ENCODE measurements around the gene CATSPER1.
"Not testable (repeated sequence)": the region's sequence is repeated elsewhere in the genome, so short reads cannot be mapped to it uniquely, and the experiment has no call there.

CATSPER1 gene

DNA sequence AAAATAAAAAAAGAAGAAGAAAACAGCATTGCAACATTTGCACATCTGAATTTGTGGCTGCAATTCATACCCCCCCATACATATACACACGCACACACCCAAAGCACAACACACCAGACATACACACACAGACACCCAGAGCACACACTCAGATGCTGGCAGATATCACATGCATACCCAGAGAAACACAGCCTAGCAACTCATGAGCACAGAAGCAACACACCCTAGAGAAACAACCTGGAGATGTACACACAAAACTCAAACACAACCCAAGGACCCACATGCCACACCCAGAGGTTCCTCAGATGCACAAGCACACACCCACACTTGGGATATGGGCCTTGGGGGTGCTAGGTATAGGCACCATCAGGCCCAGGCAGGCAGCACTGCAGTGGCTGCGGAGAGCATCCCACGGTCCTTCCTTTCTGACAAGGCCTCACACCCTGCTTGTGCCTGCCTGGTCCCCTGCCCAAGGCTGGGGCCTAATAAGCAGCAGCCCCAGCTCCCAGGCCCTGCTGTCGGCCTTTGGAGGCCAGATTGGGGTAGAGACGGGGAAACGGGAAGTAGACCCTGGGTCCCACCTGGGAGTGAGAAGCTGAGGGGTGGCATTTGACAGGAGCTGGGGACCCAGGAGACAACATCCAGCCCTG, 11.3 kb downstream of the CATSPER1 start:
- no peaks in the 10 kb centered on the region for H3K36me3 ChIP-seq (ENCODE audit: insufficient read depth, low read depth, low read length)
- no peak overlapping the region for H3K9ac ChIP-seq (ENCODE audit: low read depth, low read length)
- H3K9me3 ChIP-seq (ENCODE audit: insufficient read depth, low read depth, low read length): no peaks in the 10 kb centered on the region

DNA sequence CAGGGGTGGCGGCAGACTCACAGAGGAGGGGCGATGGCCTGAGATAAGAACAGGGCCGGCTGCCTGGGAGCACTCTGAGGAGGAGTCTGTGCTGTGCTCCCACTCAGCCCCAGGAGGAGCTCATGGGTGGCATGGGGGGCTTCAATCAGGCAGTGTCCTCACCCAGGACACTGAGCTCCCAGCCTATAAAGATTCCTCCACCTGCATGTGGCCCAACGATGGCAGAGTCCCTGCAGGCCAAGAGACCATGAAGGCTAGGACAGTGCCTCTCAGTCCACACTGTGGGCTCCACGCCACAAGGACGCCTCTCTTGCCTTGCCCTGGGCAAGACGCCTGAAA, 12.5 kb downstream of the CATSPER1 start:
- no peak overlapping the region for H3K9ac ChIP-seq (ENCODE audit: low read depth, low read length)
- H3K27me3 ChIP-seq (ENCODE audit: insufficient read depth, low read length): peaks cover 29% of the 10 kb centered on the region
- H3K4me1 ChIP-seq (ENCODE audit: insufficient read depth, low read length): no peaks in the 10 kb centered on the region
- no peaks in the 10 kb centered on the region for H3K9me3 ChIP-seq (ENCODE audit: insufficient read depth, low read depth, low read length)
- H3K27ac ChIP-seq (ENCODE audit: low read length): no peak overlapping the region
- no peaks in the 10 kb centered on the region for H3K36me3 ChIP-seq (ENCODE audit: insufficient read depth, low read depth, low read length)
- no peak overlapping the region for H3K4me3 ChIP-seq (ENCODE audit: low read length)

More for the DNA sequence above, 11.3 kb downstream of the CATSPER1 start:
- H3K27me3 ChIP-seq (ENCODE audit: insufficient read depth, low read length): peaks cover 29% of the 10 kb centered on the region
- H3K27ac ChIP-seq (ENCODE audit: low read length): no peak overlapping the region
- no peaks in the 10 kb centered on the region for H3K4me1 ChIP-seq (ENCODE audit: insufficient read depth, low read length)
- H3K4me3 ChIP-seq (ENCODE audit: low read length): no peak overlapping the region

DNA sequence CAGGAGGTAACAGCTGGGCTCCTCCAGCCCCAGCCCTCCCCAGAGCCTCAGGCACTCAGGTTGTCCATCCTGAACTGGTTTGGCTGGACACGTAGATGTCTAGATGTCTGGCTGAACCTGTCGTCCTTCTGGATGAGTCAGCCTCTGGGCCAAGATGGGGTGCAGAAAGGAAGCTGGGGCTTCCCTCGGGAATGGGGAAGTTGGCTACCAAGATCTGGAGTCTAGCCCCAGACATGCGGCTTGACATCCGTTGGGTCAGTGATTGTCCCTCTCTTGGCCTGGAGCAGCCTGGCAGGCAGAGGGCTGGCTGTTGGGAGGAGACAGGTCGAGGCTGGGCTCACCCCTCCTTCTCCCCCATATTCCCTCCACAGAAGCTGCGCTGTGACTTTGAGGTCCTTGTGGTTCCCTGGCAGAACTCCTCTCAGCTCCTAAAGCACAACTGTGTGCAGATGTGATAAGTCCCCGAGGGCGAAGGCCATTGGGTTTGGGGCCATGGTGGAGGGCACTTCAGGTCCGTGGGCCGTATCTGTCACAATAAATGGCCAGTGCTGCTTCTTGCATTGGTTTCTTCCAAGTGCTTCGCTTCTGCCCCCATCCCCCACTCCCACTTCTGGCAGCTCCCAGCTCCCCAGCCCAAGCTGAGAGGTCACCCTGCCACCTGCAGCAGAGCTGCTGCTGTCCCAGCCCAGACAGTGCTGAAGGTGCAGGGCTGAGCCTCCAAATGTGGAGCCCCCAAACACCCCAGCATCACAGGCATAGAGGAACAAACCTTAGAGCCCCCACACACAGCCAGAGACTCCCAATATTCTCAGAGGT, 13.1 kb downstream of the CATSPER1 start:
- H3K4me1 ChIP-seq (ENCODE audit: insufficient read depth, low read length): no peaks in the 10 kb centered on the region
- H3K27ac ChIP-seq (ENCODE audit: low read length): no peak overlapping the region
- no peak overlapping the region for H3K9ac ChIP-seq (ENCODE audit: low read depth, low read length)

GRCh38 chr11:66012371-66012945, 13.8 kb downstream of the CATSPER1 start:
- H3K27ac ChIP-seq (ENCODE audit: low read length): no peak overlapping the region
- H3K27me3 ChIP-seq (ENCODE audit: insufficient read depth, low read length): peaks cover 29% of the 10 kb centered on the region
- H3K9ac ChIP-seq (ENCODE audit: low read depth, low read length): no peak overlapping the region
- H3K36me3 ChIP-seq (ENCODE audit: insufficient read depth, low read depth, low read length): no peaks in the 10 kb centered on the region
- H3K4me1 ChIP-seq (ENCODE audit: insufficient read depth, low read length): no peaks in the 10 kb centered on the region
- no peaks in the 10 kb centered on the region for H3K9me3 ChIP-seq (ENCODE audit: insufficient read depth, low read depth, low read length)
- no peak overlapping the region; the same call in 1 of the 2 replicates for H3K4me3 ChIP-seq (ENCODE audit: low read length)

More for the DNA sequence above, 13.1 kb downstream of the CATSPER1 start:
- no peaks in the 10 kb centered on the region for H3K9me3 ChIP-seq (ENCODE audit: insufficient read depth, low read depth, low read length)
- H3K27me3 ChIP-seq (ENCODE audit: insufficient read depth, low read length): peaks cover 29% of the 10 kb centered on the region
- no peaks in the 10 kb centered on the region for H3K36me3 ChIP-seq (ENCODE audit: insufficient read depth, low read depth, low read length)
- no peak overlapping the region for H3K4me3 ChIP-seq (ENCODE audit: low read length)

DNA sequence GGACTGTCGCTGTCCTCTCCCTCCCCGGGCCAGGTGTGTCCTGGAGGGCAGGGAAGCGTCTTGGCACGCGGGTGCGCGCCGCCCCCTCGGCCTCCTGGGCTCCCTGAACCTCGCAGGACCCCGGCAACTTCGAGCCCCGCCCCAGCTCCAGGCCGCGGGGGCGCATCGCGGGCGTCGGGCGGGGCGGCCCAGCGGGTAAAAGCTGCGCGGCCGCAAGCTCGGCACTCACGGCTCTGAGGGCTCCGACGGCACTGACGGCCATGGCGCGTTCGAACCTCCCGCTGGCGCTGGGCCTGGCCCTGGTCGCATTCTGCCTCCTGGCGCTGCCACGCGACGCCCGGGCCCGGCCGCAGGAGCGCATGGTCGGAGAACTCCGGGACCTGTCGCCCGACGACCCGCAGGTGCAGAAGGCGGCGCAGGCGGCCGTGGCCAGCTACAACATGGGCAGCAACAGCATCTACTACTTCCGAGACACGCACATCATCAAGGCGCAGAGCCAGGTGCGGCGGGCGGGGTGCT, 14.4 kb downstream of the CATSPER1 start, which contains the start of gene CST6:
CST6 (plus strand) TSS at position 224 of the 519 bp plus-strand sequence; CDS start at position 261, 37 bp downstream.
- peak within 1 kb of the TSS; percentile 32; the same call in 1 of the 2 replicates for H3K4me3 ChIP-seq (ENCODE audit: low read length)
- peaks cover 3% of the 10 kb centered on the region; the same call in 1 of the 2 replicates for H3K4me1 ChIP-seq (ENCODE audit: insufficient read depth, low read length)
- peaks cover 29% of the 10 kb centered on the region for H3K27me3 ChIP-seq (ENCODE audit: insufficient read depth, low read length)
- no peaks in the 10 kb centered on the region for H3K9me3 ChIP-seq (ENCODE audit: insufficient read depth, low read depth, low read length)
- H3K36me3 ChIP-seq (ENCODE audit: insufficient read depth, low read depth, low read length): no peaks in the 10 kb centered on the region
- H3K9ac ChIP-seq (ENCODE audit: low read depth, low read length): no peak within 1 kb of the TSS
- H3K27ac ChIP-seq (ENCODE audit: low read length): no peak within 1 kb of the TSS

DNA sequence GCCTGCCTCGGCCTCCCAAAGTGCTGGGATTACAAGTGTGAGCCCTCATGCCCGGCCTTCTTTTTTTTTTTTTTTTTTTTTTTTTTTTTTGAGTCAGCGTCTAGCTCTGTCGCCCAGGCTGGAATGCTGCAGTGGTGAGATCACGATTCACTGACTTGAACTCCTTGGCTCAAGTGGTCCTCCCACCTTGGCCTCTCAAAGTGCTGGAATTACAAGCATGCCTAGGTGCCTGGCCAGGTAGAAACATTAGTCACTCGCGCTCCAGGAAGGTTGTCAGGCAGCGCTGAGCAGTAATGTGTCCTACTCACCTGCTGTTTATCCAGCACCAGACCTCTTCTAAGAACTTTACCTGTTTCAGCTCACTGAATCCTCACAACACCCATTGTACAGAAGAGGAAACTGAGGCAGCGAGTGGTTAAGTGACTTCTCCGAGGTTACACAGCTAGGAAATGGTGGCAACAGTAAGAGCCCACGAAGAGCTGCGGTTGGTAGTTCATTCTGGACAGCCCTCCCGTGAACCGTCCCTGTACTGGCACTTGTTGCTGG, 15.0 kb downstream of the CATSPER1 start:
- no peaks in the 10 kb centered on the region for H3K36me3 ChIP-seq (ENCODE audit: insufficient read depth, low read depth, low read length)
- peaks cover 29% of the 10 kb centered on the region for H3K27me3 ChIP-seq (ENCODE audit: insufficient read depth, low read length)
- no peaks in the 10 kb centered on the region for H3K9me3 ChIP-seq (ENCODE audit: insufficient read depth, low read depth, low read length)
- no peak overlapping the region for H3K27ac ChIP-seq (ENCODE audit: low read length)
- no peak overlapping the region for H3K9ac ChIP-seq (ENCODE audit: low read depth, low read length)
- H3K4me1 ChIP-seq (ENCODE audit: insufficient read depth, low read length): peaks cover 4% of the 10 kb centered on the region; the same call in 1 of the 2 replicates
- H3K4me3 ChIP-seq (ENCODE audit: low read length): peak overlapping the region; percentile 32; the same call in 1 of the 2 replicates

- not testable (repeated sequence) for H3K36me3 ChIP-seq (ENCODE audit: insufficient read depth, low read depth, low read length); H3K9me3 ChIP-seq (ENCODE audit: insufficient read depth, low read depth, low read length); H3K9ac ChIP-seq (ENCODE audit: low read depth, low read length); H3K4me1 ChIP-seq (ENCODE audit: insufficient read depth, low read length); H3K4me3 ChIP-seq (ENCODE audit: low read length); H3K27ac ChIP-seq (ENCODE audit: low read length)
- peaks cover 29% of the 10 kb centered on the region for H3K27me3 ChIP-seq (ENCODE audit: insufficient read depth, low read length)
Observed at GRCh38 chr11:66010036-66010435, 16.2 kb downstream of the CATSPER1 start.

DNA sequence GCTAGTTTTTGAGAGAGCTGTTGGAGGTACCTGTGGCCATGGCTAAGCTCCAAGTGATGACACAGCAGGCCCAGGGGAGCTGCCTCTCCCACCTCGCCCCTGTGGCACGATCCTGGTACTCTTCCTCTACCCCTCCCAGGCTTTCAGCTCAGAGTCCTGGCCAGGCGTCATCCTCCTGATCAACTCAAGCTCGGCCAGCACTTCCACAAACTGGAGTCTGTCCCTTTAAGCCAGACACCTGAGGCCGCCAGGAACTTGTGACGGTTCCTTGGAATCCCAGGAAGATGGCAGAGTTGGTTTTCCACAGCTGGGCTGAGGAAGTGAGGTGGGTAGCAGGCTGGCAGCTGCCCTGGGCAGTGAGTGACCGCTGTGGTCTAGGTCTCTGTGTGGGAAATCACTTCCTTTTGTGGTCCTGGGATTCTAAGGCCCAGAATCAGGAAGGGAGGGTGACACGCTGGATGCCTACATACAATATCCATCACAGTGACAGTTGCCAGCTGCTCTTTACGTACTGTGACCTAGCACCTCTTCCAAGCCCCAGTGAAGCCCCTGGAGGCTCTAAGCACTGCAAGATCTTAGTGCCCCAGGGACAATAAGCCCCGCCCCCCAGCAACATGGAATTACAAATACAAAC, 17.7 kb downstream of the CATSPER1 start:
- no peak overlapping the region for H3K9ac ChIP-seq (ENCODE audit: low read depth, low read length)
- peaks cover 21% of the 10 kb centered on the region for H3K36me3 ChIP-seq (ENCODE audit: insufficient read depth, low read depth, low read length)
- H3K27me3 ChIP-seq (ENCODE audit: insufficient read depth, low read length): peaks cover 29% of the 10 kb centered on the region
- no peak overlapping the region for H3K27ac ChIP-seq (ENCODE audit: low read length)
- no peak overlapping the region for H3K4me3 ChIP-seq (ENCODE audit: low read length)
- H3K4me1 ChIP-seq (ENCODE audit: insufficient read depth, low read length): peaks cover 4% of the 10 kb centered on the region; the same call in 1 of the 2 replicates
- no peaks in the 10 kb centered on the region for H3K9me3 ChIP-seq (ENCODE audit: insufficient read depth, low read depth, low read length)

- Histone ChIP-seq H3K27ac (ENCODE audit: low read length) (no peak overlapping the region), H3K4me1 (ENCODE audit: insufficient read depth, low read length) (peaks cover 4% of the 10 kb centered on the region; the same call in 1 of the 2 replicates), H3K9me3 (ENCODE audit: insufficient read depth, low read depth, low read length) (no peaks in the 10 kb centered on the region), H3K27me3 (ENCODE audit: insufficient read depth, low read length) (peaks cover 26% of the 10 kb centered on the region), H3K9ac (ENCODE audit: low read depth, low read length) (no peak overlapping the region), H3K36me3 (ENCODE audit: insufficient read depth, low read depth, low read length) (peaks cover 21% of the 10 kb centered on the region), H3K4me3 (ENCODE audit: low read length) (no peak overlapping the region)
Observed at GRCh38 chr11:66008095-66008467, 18.2 kb downstream of the CATSPER1 start.

GRCh38 chr11:66007201-66007634, 19.1 kb downstream of the CATSPER1 start:
- peaks cover 4% of the 10 kb centered on the region; the same call in 1 of the 2 replicates for H3K4me1 ChIP-seq (ENCODE audit: insufficient read depth, low read length)
- H3K27me3 ChIP-seq (ENCODE audit: insufficient read depth, low read length): peaks cover 19% of the 10 kb centered on the region
- H3K9ac ChIP-seq (ENCODE audit: low read depth, low read length): no peak overlapping the region; the same call in 1 of the 2 replicates
- peaks cover 21% of the 10 kb centered on the region for H3K36me3 ChIP-seq (ENCODE audit: insufficient read depth, low read depth, low read length)
- H3K4me3 ChIP-seq (ENCODE audit: low read length): no peak overlapping the region
- no peak overlapping the region for H3K27ac ChIP-seq (ENCODE audit: low read length)
- no peaks in the 10 kb centered on the region for H3K9me3 ChIP-seq (ENCODE audit: insufficient read depth, low read depth, low read length)

DNA sequence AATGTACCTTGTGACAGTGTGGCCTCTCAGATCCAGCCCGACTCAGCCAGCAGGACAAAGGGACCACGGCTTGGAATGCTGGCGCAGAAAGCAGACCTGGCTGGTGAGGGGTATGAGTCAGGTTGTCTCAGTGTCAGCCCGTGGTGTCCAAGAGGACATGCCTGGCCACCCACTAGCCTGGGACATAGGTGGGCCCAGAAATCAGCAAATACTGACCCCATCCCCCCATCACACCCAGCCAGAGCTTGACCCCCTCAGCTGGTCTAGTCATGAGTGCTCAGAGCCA, 19.4 kb downstream of the CATSPER1 start:
- no peak overlapping the region for H3K9ac ChIP-seq (ENCODE audit: low read depth, low read length)

More for the DNA sequence above, 19.4 kb downstream of the CATSPER1 start:
- no peak overlapping the region for H3K4me3 ChIP-seq (ENCODE audit: low read length)
- peaks cover 21% of the 10 kb centered on the region for H3K36me3 ChIP-seq (ENCODE audit: insufficient read depth, low read depth, low read length)
- peaks cover 4% of the 10 kb centered on the region; the same call in 1 of the 2 replicates for H3K4me1 ChIP-seq (ENCODE audit: insufficient read depth, low read length)
- H3K9me3 ChIP-seq (ENCODE audit: insufficient read depth, low read depth, low read length): no peaks in the 10 kb centered on the region
- H3K27me3 ChIP-seq (ENCODE audit: insufficient read depth, low read length): peaks cover 16% of the 10 kb centered on the region
- no peak overlapping the region for H3K27ac ChIP-seq (ENCODE audit: low read length)

All from iPS-20b (cell line).